ENCODE results near the gene STH. TPM values are rescaled to one million over a fixed set of nuclear protein-coding genes. Genes with fewer than 3 reads are reported as not detected.
"Not testable (repeated sequence)": the region's sequence is repeated elsewhere in the genome, so short reads cannot be mapped to it uniquely, and the experiment has no call there.

STH gene
- total RNA-seq, 1 experiment from 2014 or later = not detected

GRCh38 chr17:46010597-46011186 is 11.6 kb downstream of the STH start:
- H3K36me3 ChIP-seq = no peaks in the 10 kb centered on the region
- DNase-seq (ENCODE audit: low read depth in 1 of 2, low spot score in 2 of 2) = no peak
- H3K4me3 ChIP-seq = no peak overlapping the region
- no peak overlapping the region for H3K27ac ChIP-seq
- H3K9me3 ChIP-seq (replicated peaks) = no peaks in the 10 kb centered on the region
- H3K27me3 ChIP-seq (replicated peaks) = no peaks in the 10 kb centered on the region; the same call in none of the 2 replicates
- no peaks in the 10 kb centered on the region for H3K4me1 ChIP-seq (replicated peaks)

- DNase-seq (ENCODE audit: low read depth in 1 of 2, low spot score in 2 of 2) = no peak
- H3K4me3 ChIP-seq = no peak overlapping the region
- H3K4me1 ChIP-seq (replicated peaks) = no peaks in the 10 kb centered on the region
- no peaks in the 10 kb centered on the region; the same call in 1 of the 2 replicates for H3K27me3 ChIP-seq (replicated peaks)
- H3K9me3 ChIP-seq (replicated peaks) = no peaks in the 10 kb centered on the region
- H3K36me3 ChIP-seq = no peaks in the 10 kb centered on the region
- no peak overlapping the region for H3K27ac ChIP-seq
These were observed 12.9 kb downstream of the STH start for GRCh38 chr17:46011711-46012505.

GRCh38 chr17:46012506-46013079 is 13.5 kb downstream of the STH start:
- no peaks in the 10 kb centered on the region for H3K9me3 ChIP-seq (replicated peaks)
- no peak overlapping the region for H3K27ac ChIP-seq
- no peak for DNase-seq (ENCODE audit: low read depth in 1 of 2, low spot score in 2 of 2)
- no peaks in the 10 kb centered on the region; the same call in 1 of the 2 replicates for H3K27me3 ChIP-seq (replicated peaks)
- H3K4me1 ChIP-seq (replicated peaks) = no peaks in the 10 kb centered on the region
- H3K4me3 ChIP-seq = no peak overlapping the region
- H3K36me3 ChIP-seq = no peaks in the 10 kb centered on the region

GRCh38 chr17:46013127-46013501 is 14.1 kb downstream of the STH start:
- no peak for DNase-seq (ENCODE audit: low read depth in 1 of 2, low spot score in 2 of 2)
- no peaks in the 10 kb centered on the region for H3K4me1 ChIP-seq (replicated peaks)
- H3K27me3 ChIP-seq (replicated peaks) = no peaks in the 10 kb centered on the region; the same call in 1 of the 2 replicates
- no peaks in the 10 kb centered on the region for H3K9me3 ChIP-seq (replicated peaks)
- no peak overlapping the region for H3K27ac ChIP-seq
- no peaks in the 10 kb centered on the region for H3K36me3 ChIP-seq
- no peak overlapping the region for H3K4me3 ChIP-seq

DNA sequence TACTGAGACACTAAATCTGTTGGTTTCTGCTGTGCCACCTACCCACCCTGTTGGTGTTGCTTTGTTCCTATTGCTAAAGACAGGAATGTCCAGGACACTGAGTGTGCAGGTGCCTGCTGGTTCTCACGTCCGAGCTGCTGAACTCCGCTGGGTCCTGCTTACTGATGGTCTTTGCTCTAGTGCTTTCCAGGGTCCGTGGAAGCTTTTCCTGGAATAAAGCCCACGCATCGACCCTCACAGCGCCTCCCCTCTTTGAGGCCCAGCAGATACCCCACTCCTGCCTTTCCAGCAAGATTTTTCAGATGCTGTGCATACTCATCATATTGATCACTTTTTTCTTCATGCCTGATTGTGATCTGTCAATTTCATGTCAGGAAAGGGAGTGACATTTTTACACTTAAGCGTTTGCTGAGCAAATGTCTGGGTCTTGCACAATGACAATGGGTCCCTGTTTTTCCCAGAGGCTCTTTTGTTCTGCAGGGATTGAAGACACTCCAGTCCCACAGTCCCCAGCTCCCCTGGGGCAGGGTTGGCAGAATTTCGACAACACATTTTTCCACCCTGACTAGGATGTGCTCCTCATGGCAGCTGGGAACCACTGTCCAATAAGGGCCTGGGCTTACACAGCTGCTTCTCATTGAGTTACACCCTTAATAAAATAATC is 14.6 kb downstream of the STH start:
- H3K4me1 ChIP-seq (replicated peaks) = no peaks in the 10 kb centered on the region
- H3K36me3 ChIP-seq = no peaks in the 10 kb centered on the region
- no peaks in the 10 kb centered on the region for H3K9me3 ChIP-seq (replicated peaks)
- H3K4me3 ChIP-seq = no peak overlapping the region
- H3K27ac ChIP-seq = no peak overlapping the region
- no peak for DNase-seq (ENCODE audit: low read depth in 1 of 2, low spot score in 2 of 2)
- H3K27me3 ChIP-seq (replicated peaks) = no peaks in the 10 kb centered on the region; the same call in 1 of the 2 replicates

DNA sequence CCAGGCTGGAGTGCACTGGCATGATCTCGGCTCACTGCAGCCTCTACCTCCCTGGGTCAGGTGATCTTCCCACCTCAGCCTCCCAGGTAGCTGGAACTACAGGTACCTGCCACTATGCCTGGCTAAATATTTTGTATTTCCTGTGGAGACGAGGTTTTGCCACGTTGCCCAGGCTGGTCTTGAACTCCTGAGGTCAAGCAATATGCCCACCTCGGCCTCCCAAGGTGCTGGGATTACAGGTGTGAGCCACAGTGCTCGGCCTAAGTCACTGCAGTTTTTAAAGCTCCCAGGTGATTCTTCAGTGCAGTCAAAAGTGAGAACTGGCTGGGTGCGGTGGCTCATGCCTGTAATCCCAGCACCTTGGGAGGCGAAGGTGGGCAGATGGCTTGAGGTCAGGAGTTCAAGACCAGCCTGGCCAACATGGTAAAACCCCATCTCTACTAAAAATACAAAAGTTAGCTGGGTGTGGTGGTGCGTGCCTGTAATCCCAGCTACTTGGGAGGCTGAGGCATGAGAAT is 20.4 kb downstream of the STH start:
- not testable (repeated sequence) for H3K9me3 ChIP-seq (replicated peaks); H3K36me3 ChIP-seq; DNase-seq (ENCODE audit: low read depth in 1 of 2, low spot score in 2 of 2); H3K4me1 ChIP-seq (replicated peaks); H3K27ac ChIP-seq; H3K27me3 ChIP-seq (replicated peaks); H3K4me3 ChIP-seq

DNA sequence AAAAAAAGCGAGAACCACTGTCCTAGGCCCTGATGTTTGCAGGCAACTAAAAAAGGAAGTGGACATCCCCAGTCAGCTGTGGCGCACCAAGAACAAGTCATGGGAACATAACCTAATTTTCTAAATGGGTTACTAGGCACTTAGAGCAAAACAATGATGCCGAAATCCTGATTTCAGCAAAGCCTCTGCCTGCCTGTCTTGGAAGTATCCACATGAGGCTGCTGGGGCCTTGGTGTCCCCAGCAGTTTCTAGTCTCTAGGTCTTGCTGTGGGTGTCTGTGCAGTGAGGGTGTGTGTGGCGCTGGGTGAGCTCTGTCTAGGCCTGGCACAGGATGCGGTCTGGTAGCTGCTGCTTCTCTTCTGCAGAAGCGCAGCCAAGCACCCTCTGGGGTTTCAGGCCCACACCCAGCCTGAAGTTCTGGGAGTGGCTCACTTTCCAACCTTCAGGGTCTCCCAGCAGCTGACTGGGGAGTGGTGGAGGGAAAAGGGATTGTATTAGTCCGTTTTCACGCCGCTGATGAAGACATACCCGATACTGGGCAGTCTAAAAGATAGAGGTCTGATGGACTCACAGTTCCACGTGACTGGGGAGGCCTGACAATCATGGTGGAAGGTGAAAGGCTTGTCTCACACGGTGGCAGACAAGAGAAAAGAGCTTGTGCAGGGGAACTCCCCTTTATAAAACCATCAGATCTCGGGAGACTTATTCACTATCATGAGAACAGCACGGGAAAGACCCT is 21.1 kb downstream of the STH start:
- Histone ChIP-seq H3K27me3 (replicated peaks) (no peaks in the 10 kb centered on the region), H3K9me3 (replicated peaks) (no peaks in the 10 kb centered on the region), H3K27ac (no peak overlapping the region), H3K4me3 (no peak overlapping the region), H3K36me3 (peaks cover 6% of the 10 kb centered on the region), H3K4me1 (replicated peaks) (no peaks in the 10 kb centered on the region)
- no peak for DNase-seq (ENCODE audit: low read depth in 1 of 2, low spot score in 2 of 2)

GRCh38 chr17:46020998-46021397 is 21.9 kb downstream of the STH start:
- Histone ChIP-seq H3K4me1 (replicated peaks) (no peaks in the 10 kb centered on the region), H3K27ac (no peak overlapping the region), H3K4me3 (no peak overlapping the region), H3K27me3 (replicated peaks) (no peaks in the 10 kb centered on the region), H3K9me3 (replicated peaks) (no peaks in the 10 kb centered on the region), H3K36me3 (peaks cover 12% of the 10 kb centered on the region)
- DNase-seq (ENCODE audit: low read depth in 1 of 2, low spot score in 2 of 2) = no peak

DNA sequence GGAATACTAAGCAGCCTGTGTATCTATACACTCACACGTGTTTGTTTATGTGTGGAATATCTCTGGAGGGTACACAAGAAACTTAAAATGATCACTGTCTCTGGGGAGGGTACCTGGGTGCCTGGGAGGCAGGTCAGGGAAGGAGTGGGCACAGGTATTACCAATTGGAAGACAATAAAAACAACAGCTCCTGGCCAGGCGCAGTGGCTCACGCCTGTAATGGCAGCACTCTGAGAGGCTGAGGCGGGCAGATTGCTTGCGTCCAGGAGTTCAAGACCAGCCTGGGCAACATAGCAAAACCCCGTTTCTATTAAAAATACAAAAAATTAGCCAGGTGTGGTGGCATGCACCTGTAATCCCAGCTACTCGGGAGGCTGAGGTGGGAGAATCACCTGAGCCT is 24.3 kb downstream of the STH start:
- H3K4me1 ChIP-seq (replicated peaks); H3K27me3 ChIP-seq (replicated peaks); H3K4me3 ChIP-seq; H3K27ac ChIP-seq; H3K9me3 ChIP-seq (replicated peaks); DNase-seq (ENCODE audit: low read depth in 1 of 2, low spot score in 2 of 2): not testable (repeated sequence)
- peaks cover 35% of the 10 kb centered on the region for H3K36me3 ChIP-seq

DNA sequence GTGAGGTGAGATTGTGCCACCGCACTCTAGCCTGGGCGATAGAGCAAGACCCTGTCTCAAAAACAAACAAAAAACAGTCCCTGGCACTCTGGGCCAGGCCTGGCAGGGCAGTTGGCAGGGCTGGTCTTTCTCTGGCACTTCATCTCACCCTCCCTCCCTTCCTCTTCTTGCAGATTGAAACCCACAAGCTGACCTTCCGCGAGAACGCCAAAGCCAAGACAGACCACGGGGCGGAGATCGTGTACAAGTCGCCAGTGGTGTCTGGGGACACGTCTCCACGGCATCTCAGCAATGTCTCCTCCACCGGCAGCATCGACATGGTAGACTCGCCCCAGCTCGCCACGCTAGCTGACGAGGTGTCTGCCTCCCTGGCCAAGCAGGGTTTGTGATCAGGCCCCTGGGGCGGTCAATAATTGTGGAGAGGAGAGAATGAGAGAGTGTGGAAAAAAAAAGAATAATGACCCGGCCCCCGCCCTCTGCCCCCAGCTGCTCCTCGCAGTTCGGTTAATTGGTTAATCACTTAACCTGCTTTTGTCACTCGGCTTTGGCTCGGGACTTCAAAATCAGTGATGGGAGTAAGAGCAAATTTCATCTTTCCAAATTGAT is 24.8 kb downstream of the STH start:
- peaks cover 40% of the 10 kb centered on the region for H3K36me3 ChIP-seq
- H3K27me3 ChIP-seq (replicated peaks) = no peaks in the 10 kb centered on the region
- H3K9me3 ChIP-seq (replicated peaks) = no peaks in the 10 kb centered on the region
- H3K4me1 ChIP-seq (replicated peaks) = no peaks in the 10 kb centered on the region
- H3K27ac ChIP-seq = no peak overlapping the region
- no peak overlapping the region for H3K4me3 ChIP-seq
- DNase-seq (ENCODE audit: low read depth in 1 of 2, low spot score in 2 of 2) = no peak

GRCh38 chr17:46024590-46024989 is 25.5 kb downstream of the STH start:
- Histone ChIP-seq H3K4me3 (no peak overlapping the region), H3K27me3 (replicated peaks) (no peaks in the 10 kb centered on the region), H3K4me1 (replicated peaks) (no peaks in the 10 kb centered on the region), H3K9me3 (replicated peaks) (no peaks in the 10 kb centered on the region), H3K36me3 (peaks cover 47% of the 10 kb centered on the region), H3K27ac (no peak overlapping the region)
- DNase-seq (ENCODE audit: low read depth in 1 of 2, low spot score in 2 of 2) = no peak

DNA sequence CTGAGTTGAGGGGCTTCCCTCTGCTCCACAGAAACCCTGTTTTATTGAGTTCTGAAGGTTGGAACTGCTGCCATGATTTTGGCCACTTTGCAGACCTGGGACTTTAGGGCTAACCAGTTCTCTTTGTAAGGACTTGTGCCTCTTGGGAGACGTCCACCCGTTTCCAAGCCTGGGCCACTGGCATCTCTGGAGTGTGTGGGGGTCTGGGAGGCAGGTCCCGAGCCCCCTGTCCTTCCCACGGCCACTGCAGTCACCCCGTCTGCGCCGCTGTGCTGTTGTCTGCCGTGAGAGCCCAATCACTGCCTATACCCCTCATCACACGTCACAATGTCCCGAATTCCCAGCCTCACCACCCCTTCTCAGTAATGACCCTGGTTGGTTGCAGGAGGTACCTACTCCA is 26.0 kb downstream of the STH start:
- Histone ChIP-seq H3K9me3 (replicated peaks) (no peaks in the 10 kb centered on the region), H3K27me3 (replicated peaks) (no peaks in the 10 kb centered on the region)
- DNase-seq (ENCODE audit: low read depth in 1 of 2, low spot score in 2 of 2) = no peak

More for the DNA sequence above, 26.0 kb downstream of the STH start:
- no peaks in the 10 kb centered on the region for H3K4me1 ChIP-seq (replicated peaks)
- H3K4me3 ChIP-seq = no peak overlapping the region
- peaks cover 51% of the 10 kb centered on the region for H3K36me3 ChIP-seq
- H3K27ac ChIP-seq = no peak overlapping the region

Measured in SJSA1 (cell line).